HFFc6 (cell line): Measurements from ENCODE around the gene SAPCD2. TPM values are rescaled to one million over a fixed set of nuclear protein-coding genes. Genes with fewer than 3 reads are reported as not detected.
A peak's percentile ranks its signal among the peaks of the same experiment; 100 is the strongest.

Experiments used
- DNase-seq: peaks from one replicate; pipeline ENCODE4 v3.0.0-alpha.2; 2018
- H3K27ac Mint-ChIP-seq: 2 replicates; pipeline ENCODE4 v1.8.0; 2020; ENCODE audit warnings: mild to moderate bottlenecking, mixed read lengths
- H3K27me3 Mint-ChIP-seq: 2 replicates; pipeline ENCODE4 v1.8.0; 2021; ENCODE audit warnings: mild to moderate bottlenecking, moderate library complexity, mixed read lengths; ENCODE audit not compliant: insufficient read depth
- H3K36me3 Mint-ChIP-seq: 2 replicates; pipeline ENCODE4 v1.8.0; 2021; ENCODE audit warnings: low read depth, mixed read lengths
- H3K4me1 Mint-ChIP-seq: 2 replicates; pipeline ENCODE4 v1.8.0; 2020; ENCODE audit warnings: low read depth, mixed read lengths
- H3K4me3 Mint-ChIP-seq: 2 replicates; pipeline ENCODE4 v1.8.0; 2020; ENCODE audit warnings: mild to moderate bottlenecking, moderate library complexity, mixed read lengths
- H3K9me3 Mint-ChIP-seq: 2 replicates; pipeline ENCODE4 v1.8.0; 2020; ENCODE audit warnings: mild to moderate bottlenecking, mixed read lengths
- total RNA-seq, 6 experiments: library from RNA; stranded (reverse); fragmentation: NEBNext Ultra II Directional; extraction: Animal tissue kit (Norgen Biotek cat#: 25700); gene quantifications; 2 replicates in 1 of 6; 3 replicates in 5 of 6; pipeline ENCODE4 v1.2.3, GENCODE V29; 2021
- TF ChIP-seq, protein P1 (sequence below): fragments of 200-600 bp; sonication (generic); IDR thresholded peaks from 2 replicates; pipeline ENCODE4 v1.5.0; 2021; ENCODE audit warnings: antibody characterized with exemption, mild to moderate bottlenecking

Gene SAPCD2
- total RNA-seq, 6 experiments from 2014 or later = 7.7 to 14.8 (median 11.3) TPM

DNA sequence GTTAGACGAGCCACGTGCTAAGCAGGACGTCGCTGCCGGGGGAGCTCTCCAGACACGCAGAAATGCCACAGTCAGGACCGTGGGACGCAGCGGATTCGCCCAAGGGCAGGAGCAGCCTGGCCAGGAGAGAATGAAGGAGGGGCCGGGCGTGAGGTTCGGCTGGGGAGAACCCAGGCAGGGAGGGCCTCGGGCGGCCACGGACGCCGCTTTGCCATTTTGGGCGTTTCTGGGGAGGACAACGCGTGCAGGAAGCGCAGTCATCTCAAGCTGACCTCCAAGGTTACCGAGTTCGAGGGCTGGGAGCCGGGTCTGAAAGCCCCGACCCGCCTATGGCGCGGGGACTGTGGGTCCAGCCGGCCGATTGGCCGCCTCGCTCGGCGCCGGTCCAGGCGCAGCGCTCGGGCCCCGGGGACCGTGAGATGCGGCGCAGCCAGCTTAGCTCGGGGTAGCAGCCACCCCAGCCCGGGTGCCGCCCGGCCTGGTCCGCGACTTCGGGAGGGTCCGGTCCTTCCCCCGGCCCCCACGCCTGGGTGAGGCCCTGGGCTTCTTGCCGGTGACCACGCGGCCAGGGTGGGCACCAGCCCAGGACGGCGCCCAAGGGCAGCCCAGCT lies 15.7 kb upstream of the SAPCD2 start:
- peak overlapping the region; percentile 87 for H3K4me3 Mint-ChIP-seq
- peaks cover 4% of the 10 kb centered on the region; the same call in 1 of the 2 replicates for H3K36me3 Mint-ChIP-seq
- peaks cover 3% of the 10 kb centered on the region for H3K27me3 Mint-ChIP-seq
- H3K9me3 Mint-ChIP-seq = no peaks in the 10 kb centered on the region
- H3K27ac Mint-ChIP-seq = peak overlapping the region; percentile 97
- TF ChIP-seq, protein P1, sequence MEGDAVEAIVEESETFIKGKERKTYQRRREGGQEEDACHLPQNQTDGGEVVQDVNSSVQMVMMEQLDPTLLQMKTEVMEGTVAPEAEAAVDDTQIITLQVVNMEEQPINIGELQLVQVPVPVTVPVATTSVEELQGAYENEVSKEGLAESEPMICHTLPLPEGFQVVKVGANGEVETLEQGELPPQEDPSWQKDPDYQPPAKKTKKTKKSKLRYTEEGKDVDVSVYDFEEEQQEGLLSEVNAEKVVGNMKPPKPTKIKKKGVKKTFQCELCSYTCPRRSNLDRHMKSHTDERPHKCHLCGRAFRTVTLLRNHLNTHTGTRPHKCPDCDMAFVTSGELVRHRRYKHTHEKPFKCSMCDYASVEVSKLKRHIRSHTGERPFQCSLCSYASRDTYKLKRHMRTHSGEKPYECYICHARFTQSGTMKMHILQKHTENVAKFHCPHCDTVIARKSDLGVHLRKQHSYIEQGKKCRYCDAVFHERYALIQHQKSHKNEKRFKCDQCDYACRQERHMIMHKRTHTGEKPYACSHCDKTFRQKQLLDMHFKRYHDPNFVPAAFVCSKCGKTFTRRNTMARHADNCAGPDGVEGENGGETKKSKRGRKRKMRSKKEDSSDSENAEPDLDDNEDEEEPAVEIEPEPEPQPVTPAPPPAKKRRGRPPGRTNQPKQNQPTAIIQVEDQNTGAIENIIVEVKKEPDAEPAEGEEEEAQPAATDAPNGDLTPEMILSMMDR = no peak
- peaks cover 59% of the 10 kb centered on the region for H3K4me1 Mint-ChIP-seq
- DNase-seq = peak; percentile 46

DNA sequence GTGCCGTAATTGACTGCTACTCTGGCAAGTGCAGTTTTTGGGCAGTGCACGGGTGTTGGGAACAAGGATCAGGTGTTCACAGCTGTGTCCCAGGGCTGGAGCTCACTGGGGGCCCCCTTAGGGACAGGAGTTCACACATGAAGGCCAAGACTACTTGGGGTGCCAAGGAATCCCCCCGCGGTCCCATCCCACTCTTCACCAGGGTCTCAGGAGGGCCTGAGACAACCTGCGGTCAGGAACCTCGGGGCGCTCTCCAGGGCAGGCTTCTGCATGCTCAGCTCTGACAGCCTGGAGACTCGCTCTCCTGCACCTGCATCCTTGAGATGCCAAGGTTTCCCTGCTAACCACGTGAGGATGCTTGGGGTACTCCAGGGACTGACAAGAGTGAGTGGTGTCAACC lies 14.2 kb upstream of the SAPCD2 start:
- H3K36me3 Mint-ChIP-seq = peaks cover 4% of the 10 kb centered on the region; the same call in 1 of the 2 replicates
- H3K27ac Mint-ChIP-seq = peak overlapping the region; percentile 97
- peaks cover 58% of the 10 kb centered on the region for H3K4me1 Mint-ChIP-seq
- TF ChIP-seq, protein P1 = no peak
- H3K27me3 Mint-ChIP-seq = peaks cover 3% of the 10 kb centered on the region; the same call in 1 of the 2 replicates
- H3K9me3 Mint-ChIP-seq = no peaks in the 10 kb centered on the region
- H3K4me3 Mint-ChIP-seq = no peak overlapping the region
- DNase-seq = no peak

DNA sequence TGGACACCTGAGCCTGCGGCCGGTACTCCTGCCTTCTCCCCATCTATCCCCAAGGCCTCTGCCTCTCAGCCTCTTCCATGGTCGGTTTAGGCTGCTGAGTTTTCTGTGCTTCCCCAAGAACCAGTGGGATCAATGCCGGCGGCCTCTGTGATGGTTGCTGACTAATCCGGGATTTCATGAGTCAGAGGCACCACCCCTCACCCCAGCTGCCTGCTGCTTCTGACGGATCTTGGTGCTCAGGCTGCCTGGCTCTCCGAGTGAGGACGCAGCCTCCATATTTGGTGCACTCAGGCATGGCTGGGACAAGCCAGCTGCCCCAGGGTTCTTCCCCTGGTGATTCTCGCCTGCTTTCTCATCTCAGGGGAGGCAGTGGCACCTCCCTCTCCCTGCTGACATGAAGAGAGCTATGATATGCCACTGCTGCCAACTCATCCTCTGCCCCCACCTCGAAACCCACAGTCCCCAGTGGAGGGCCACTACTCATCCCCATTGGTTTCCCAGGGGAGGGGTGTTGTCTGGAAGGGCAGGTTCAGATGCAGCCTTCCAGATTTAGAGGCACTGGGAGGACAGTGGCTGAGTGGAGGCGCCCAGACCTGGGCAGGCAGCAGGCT lies 13.1 kb upstream of the SAPCD2 start:
- TF ChIP-seq, protein P1 = no peak
- peak overlapping the region; percentile 49; the same call in 1 of the 2 replicates for H3K4me3 Mint-ChIP-seq
- no peaks in the 10 kb centered on the region for H3K36me3 Mint-ChIP-seq
- DNase-seq = peak; percentile 96
- H3K27me3 Mint-ChIP-seq = peaks cover 3% of the 10 kb centered on the region; the same call in 1 of the 2 replicates
- peak overlapping the region; percentile 94 for H3K27ac Mint-ChIP-seq
- no peaks in the 10 kb centered on the region for H3K9me3 Mint-ChIP-seq
- H3K4me1 Mint-ChIP-seq = peaks cover 49% of the 10 kb centered on the region

DNA sequence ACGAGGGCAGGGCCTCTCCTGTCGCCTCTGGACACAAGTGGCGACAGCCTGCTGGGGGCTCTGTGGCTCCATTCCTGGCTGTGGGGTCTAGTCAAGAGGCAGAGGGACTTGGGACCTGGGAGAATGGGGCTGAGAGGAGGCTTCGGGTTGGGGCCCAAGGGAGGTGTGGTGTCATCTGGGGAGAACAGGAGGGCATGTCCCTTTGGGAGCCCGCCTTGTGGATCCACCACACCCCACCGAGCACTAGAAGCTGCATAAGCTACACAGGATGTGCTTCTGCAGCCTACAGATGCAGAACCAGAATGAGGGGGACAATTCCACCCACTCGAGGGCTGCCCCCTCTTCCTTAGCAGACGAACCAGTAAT lies 12.6 kb upstream of the SAPCD2 start:
- Mint-ChIP-seq H3K36me3 (no peaks in the 10 kb centered on the region), H3K27ac (peak overlapping the region; percentile 94), H3K27me3 (peaks cover 3% of the 10 kb centered on the region; the same call in 1 of the 2 replicates), H3K9me3 (no peaks in the 10 kb centered on the region), H3K4me1 (peaks cover 43% of the 10 kb centered on the region), H3K4me3 (no peak overlapping the region; the same call in 1 of the 2 replicates)
- no peak for DNase-seq
- TF ChIP-seq, protein P1 = no peak

DNA sequence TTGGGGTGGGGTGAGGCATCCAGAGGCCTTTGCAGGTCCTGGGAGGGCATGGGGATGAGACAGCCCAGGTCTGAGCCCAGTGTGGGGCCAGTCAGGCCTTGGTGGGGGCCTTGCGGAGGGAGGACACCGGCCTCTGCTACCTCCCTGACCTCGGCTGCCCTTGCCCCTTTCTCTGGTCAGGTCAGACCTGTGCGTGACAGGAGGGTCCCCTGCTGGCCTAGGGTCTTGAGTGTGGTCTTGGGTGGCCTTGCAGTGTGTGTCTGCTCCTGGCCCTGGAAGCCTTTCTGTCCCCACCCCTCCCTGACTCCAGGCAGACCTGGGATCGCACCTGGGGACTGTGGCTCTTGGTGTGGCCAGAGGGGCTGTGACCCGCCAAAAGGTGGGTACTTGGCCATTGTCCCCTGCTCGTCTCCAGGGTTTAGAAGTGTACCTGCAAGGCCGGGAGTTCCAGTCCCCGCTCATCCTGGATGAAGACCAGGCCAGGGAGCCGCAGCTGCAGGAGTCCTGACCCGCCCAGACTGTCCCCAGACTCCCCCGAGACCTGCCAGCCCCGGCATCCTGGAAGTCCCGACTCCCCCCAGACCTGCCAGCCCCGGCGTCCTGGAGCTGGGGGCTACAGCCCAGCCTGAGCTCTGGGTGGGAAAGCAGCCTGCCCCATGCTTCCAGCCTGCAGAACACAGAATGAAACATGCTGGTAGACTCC lies 12.0 kb upstream of the SAPCD2 start:
- Mint-ChIP-seq H3K27me3 (peaks cover 3% of the 10 kb centered on the region; the same call in 1 of the 2 replicates), H3K4me3 (no peak overlapping the region), H3K9me3 (no peaks in the 10 kb centered on the region), H3K27ac (peak overlapping the region; percentile 94), H3K4me1 (peaks cover 37% of the 10 kb centered on the region), H3K36me3 (no peaks in the 10 kb centered on the region)
- TF ChIP-seq, protein P1 = no peak
- no peak for DNase-seq
